Neural progenitor cell (in vitro differentiated cells): Measurements from ENCODE around the gene NOVA1. TPM values are rescaled to one million over a fixed set of nuclear protein-coding genes. Genes with fewer than 3 reads are reported as not detected.

Experiments used
- DNase-seq: peaks from one replicate; pipeline ENCODE4 v3.0.0-alpha.2; 2016; ENCODE audit warnings: low spot score
- H2AFZ ChIP-seq: fragments of 200-600 bp; sonication (generic); replicated peaks from 2 replicates; pipeline ENCODE4 v1.6.1; 2016; ENCODE audit warnings: antibody characterized with exemption
- H3F3A ChIP-seq: fragments of 200-600 bp; sonication (generic); 2 replicates; pipeline ENCODE4 v1.6.1; 2016; ENCODE audit warnings: antibody characterized with exemption, low read depth
- H3K27ac ChIP-seq: fragments of 200-600 bp; sonication (generic); 2 replicates; pipeline ENCODE4 v1.5.1; 2016; ENCODE audit warnings: mild to moderate bottlenecking
- H3K27me3 ChIP-seq: fragments of 200-600 bp; sonication (generic); 2 replicates; pipeline ENCODE4 v1.6.1; 2016; ENCODE audit warnings: mild to moderate bottlenecking, moderate library complexity
- H3K36me3 ChIP-seq: fragments of 200-600 bp; sonication (generic); 2 replicates; pipeline ENCODE4 v1.5.1; 2016
- H3K4me1 ChIP-seq: fragments of 200-600 bp; sonication (generic); 2 replicates; pipeline ENCODE4 v1.6.1; 2016; ENCODE audit warnings: mixed run types
- H3K4me2 ChIP-seq: fragments of 200-600 bp; sonication (generic); 2 replicates; pipeline ENCODE4 v1.6.1; 2016
- H3K4me3 ChIP-seq: fragments of 200-600 bp; sonication (generic); 2 replicates; pipeline ENCODE4 v1.5.1; 2016
- H3K79me2 ChIP-seq: fragments of 200-600 bp; sonication (generic); 2 replicates; pipeline ENCODE4 v1.6.1; 2016; ENCODE audit warnings: low read depth
- H3K9ac ChIP-seq: fragments of 200-600 bp; sonication (generic); 2 replicates; pipeline ENCODE4 v1.6.1; 2016
- H3K9me3 ChIP-seq: fragments of 200-600 bp; sonication (generic); 2 replicates; pipeline ENCODE4 v1.5.1; 2016; ENCODE audit warnings: low read depth
- H4K20me1 ChIP-seq: fragments of 200-600 bp; sonication (generic); 2 replicates; pipeline ENCODE4 v1.6.1; 2016; ENCODE audit warnings: low read depth
- H3K27ac Mint-ChIP-seq: 3 replicates; pipeline ENCODE4 v1.8.0; 2021; ENCODE audit warnings: mixed read lengths
- H3K27me3 Mint-ChIP-seq: 2 replicates; pipeline ENCODE4 v1.8.0; 2022; ENCODE audit warnings: low read depth, mild to moderate bottlenecking, inconsistent platforms, moderate library complexity, mixed read lengths; ENCODE audit not compliant: insufficient read depth
- H3K36me3 Mint-ChIP-seq: 3 replicates; pipeline ENCODE4 v1.8.0; 2021; ENCODE audit warnings: mixed read lengths
- H3K4me1 Mint-ChIP-seq: 3 replicates; pipeline ENCODE4 v1.8.0; 2021; ENCODE audit warnings: mixed read lengths
- H3K4me3 Mint-ChIP-seq: 3 replicates; pipeline ENCODE4 v1.8.0; 2021; ENCODE audit warnings: mild to moderate bottlenecking, moderate library complexity, mixed read lengths
- H3K9me3 Mint-ChIP-seq: 3 replicates; pipeline ENCODE4 v1.8.0; 2020; ENCODE audit warnings: mixed read lengths
- CTCF ChIP-seq: fragments of 200-600 bp; sonication (generic); IDR thresholded peaks from 2 replicates; pipeline ENCODE4 v1.5.1; 2017; ENCODE audit warnings: antibody characterized with exemption, mild to moderate bottlenecking
- EZH2 ChIP-seq: fragments of 200-600 bp; sonication (generic); IDR thresholded peaks from 2 replicates; pipeline ENCODE4 v1.6.1; 2017; ENCODE audit warnings: antibody characterized with exemption, mild to moderate bottlenecking, moderate library complexity
- EZH2phosphoT487 ChIP-seq: fragments of 200-600 bp; sonication (generic); IDR thresholded peaks from 2 replicates; pipeline ENCODE4 v1.6.1; 2017; ENCODE audit warnings: antibody characterized with exemption
- total RNA-seq: library from RNA; depleted of rRNA; stranded (reverse); fragments of >200 nt; gene quantifications from 2 replicates; pipeline ENCODE4 v1.2.3, GENCODE V29; 2015; ENCODE audit warnings: low replicate concordance

Gene NOVA1
- total RNA-seq, 1 donor from 2014 or later = 37.9 TPM

DNA sequence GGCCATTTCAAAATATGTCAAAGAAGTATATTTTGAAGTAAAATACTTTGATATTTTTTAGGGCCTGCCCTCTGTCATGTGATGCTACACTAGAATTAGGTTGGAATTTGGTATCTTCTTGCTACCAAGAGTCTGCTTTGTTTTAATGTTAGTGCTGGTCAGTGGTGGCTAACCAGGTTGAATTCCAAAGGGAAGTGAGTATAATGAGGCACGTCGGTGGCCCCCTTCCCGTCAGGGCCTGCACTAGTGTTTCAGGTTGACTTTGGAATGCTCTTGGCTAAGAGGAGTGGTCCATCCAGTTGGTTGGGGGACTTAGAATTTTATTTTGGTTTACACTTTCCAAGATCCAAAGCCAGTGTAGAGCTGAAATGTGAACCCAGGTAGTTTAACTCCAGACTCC, 185.4 kb downstream of the NOVA1 start:
- Histone ChIP-seq H3K4me3 (no peak overlapping the region), H3K27ac (no peak overlapping the region), H4K20me1 (no peaks in the 10 kb centered on the region), H3K36me3 (no peaks in the 10 kb centered on the region), H3K27me3 (no peaks in the 10 kb centered on the region), H2AFZ (peak overlapping the region; percentile 26), H3K9me3 (no peaks in the 10 kb centered on the region), H3K79me2 (no peaks in the 10 kb centered on the region), H3K9ac (no peak overlapping the region), H3F3A (no peaks in the 10 kb centered on the region), H3K4me1 (no peaks in the 10 kb centered on the region), H3K4me2 (no peak overlapping the region)
- Mint-ChIP-seq H3K4me1 (peaks cover 18% of the 10 kb centered on the region), H3K27ac (no peak overlapping the region), H3K4me3 (no peak overlapping the region), H3K27me3 (peaks cover 2% of the 10 kb centered on the region), H3K9me3 (no peaks in the 10 kb centered on the region), H3K36me3 (no peaks in the 10 kb centered on the region)
- TF ChIP-seq EZH2 = no peak
- TF ChIP-seq EZH2phosphoT487 = no peak
- no peak for DNase-seq

DNA sequence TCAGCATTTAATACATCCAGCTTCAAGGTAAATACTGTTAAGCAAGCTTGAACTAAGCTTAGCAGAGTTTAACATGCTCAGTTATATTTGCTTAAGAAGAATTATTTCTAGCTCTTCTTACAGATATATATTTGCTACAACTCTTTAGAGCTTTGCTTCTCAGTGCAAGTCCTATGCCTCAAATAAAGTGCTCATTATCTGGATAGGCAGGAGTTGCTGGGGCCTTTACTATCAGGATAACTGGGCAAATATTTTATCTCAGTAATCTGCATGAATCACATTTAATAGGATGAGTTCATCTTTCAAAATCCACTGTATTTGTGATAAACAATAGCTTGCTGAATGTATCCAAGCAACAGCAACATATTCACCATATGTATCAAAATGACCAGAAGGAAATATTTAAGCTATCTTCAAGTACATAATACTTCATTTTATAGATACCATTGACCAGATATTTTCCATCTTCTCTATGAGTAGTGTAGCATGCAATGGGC, 187.6 kb downstream of the NOVA1 start:
- Histone ChIP-seq H3K27ac (no peak overlapping the region), H2AFZ (no peak overlapping the region), H3K9ac (no peak overlapping the region), H4K20me1 (no peaks in the 10 kb centered on the region), H3K4me2 (no peak overlapping the region), H3K4me3 (no peak overlapping the region), H3K9me3 (no peaks in the 10 kb centered on the region), H3F3A (no peaks in the 10 kb centered on the region), H3K27me3 (no peaks in the 10 kb centered on the region), H3K79me2 (no peaks in the 10 kb centered on the region), H3K36me3 (no peaks in the 10 kb centered on the region), H3K4me1 (no peaks in the 10 kb centered on the region)
- TF ChIP-seq EZH2 (no peak), EZH2phosphoT487 (no peak), CTCF (no peak)
- Mint-ChIP-seq H3K27me3 (no peaks in the 10 kb centered on the region), H3K4me3 (no peak overlapping the region), H3K36me3 (no peaks in the 10 kb centered on the region), H3K4me1 (peaks cover 6% of the 10 kb centered on the region), H3K9me3 (no peaks in the 10 kb centered on the region), H3K27ac (no peak overlapping the region)
- no peak for DNase-seq

GRCh38 chr14:26404927-26405326, 192.9 kb downstream of the NOVA1 start:
- H3K4me1 Mint-ChIP-seq = peaks cover 13% of the 10 kb centered on the region
- H3K9me3 Mint-ChIP-seq = no peaks in the 10 kb centered on the region
- Histone ChIP-seq H3K4me2 (no peak overlapping the region), H3K4me3 (no peak overlapping the region), H3K79me2 (no peaks in the 10 kb centered on the region), H3K9me3 (no peaks in the 10 kb centered on the region), H3F3A (no peaks in the 10 kb centered on the region), H4K20me1 (no peaks in the 10 kb centered on the region), H3K36me3 (no peaks in the 10 kb centered on the region), H3K4me1 (peaks cover 8% of the 10 kb centered on the region), H3K27me3 (no peaks in the 10 kb centered on the region), H2AFZ (no peak overlapping the region), H3K27ac (no peak overlapping the region), H3K9ac (no peak overlapping the region)
- H3K27me3 Mint-ChIP-seq = peaks cover 2% of the 10 kb centered on the region
- no peak overlapping the region for H3K4me3 Mint-ChIP-seq
- H3K36me3 Mint-ChIP-seq = no peaks in the 10 kb centered on the region
- no peak for DNase-seq
- no peak overlapping the region for H3K27ac Mint-ChIP-seq
- TF ChIP-seq EZH2 (no peak), CTCF (no peak)

DNA sequence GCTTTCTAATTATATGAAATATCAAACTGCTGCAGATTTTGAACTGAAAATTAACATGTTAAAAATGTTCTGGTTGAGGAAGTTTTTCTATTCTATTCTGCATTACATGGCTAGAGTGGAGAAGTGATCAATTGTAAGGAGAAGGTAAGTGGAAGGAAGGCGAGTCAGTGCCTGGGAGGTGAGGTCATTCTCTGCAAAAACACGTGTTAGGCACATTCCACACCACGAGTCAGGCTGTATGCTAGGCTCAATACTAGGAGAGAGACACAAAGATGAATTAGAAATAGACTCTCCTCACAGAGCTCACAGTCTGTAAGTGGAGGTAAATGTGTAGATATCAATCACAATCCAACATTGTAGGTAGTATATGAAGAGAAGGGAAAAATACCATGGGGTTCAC, 194.1 kb downstream of the NOVA1 start:
- Mint-ChIP-seq H3K4me1 (peaks cover 13% of the 10 kb centered on the region), H3K27ac (no peak overlapping the region), H3K36me3 (no peaks in the 10 kb centered on the region), H3K9me3 (no peaks in the 10 kb centered on the region), H3K4me3 (no peak overlapping the region), H3K27me3 (peaks cover 2% of the 10 kb centered on the region)
- Histone ChIP-seq H3K27me3 (no peaks in the 10 kb centered on the region), H3K4me1 (peaks cover 8% of the 10 kb centered on the region), H3K9ac (no peak overlapping the region), H3K4me2 (no peak overlapping the region), H3K36me3 (no peaks in the 10 kb centered on the region), H3K4me3 (no peak overlapping the region), H3F3A (no peaks in the 10 kb centered on the region), H4K20me1 (no peaks in the 10 kb centered on the region), H3K27ac (no peak overlapping the region), H2AFZ (no peak overlapping the region), H3K79me2 (no peaks in the 10 kb centered on the region), H3K9me3 (no peaks in the 10 kb centered on the region)
- TF ChIP-seq CTCF (no peak), EZH2phosphoT487 (no peak), EZH2 (no peak)
- DNase-seq = no peak
